GM12872 (cell line): ENCODE measurements around the gene FLT1.

Experiments
- CTCF ChIP-seq: IDR thresholded peaks from 3 replicates; pipeline ENCODE4 v1.5.1; 2011; ENCODE audit warnings: low read depth, mild to moderate bottlenecking, low read length, moderate library complexity; ENCODE audit not compliant: insufficient read depth

FLT1 gene

GRCh38 chr13:28485996-28486543 lies 8.9 kb downstream of the FLT1 start:
- no peak for TF ChIP-seq CTCF

- TF ChIP-seq CTCF = no peak
These were observed 9.4 kb downstream of the FLT1 start for GRCh38 chr13:28485551-28485950.

GRCh38 chr13:28485097-28485496 lies 9.8 kb downstream of the FLT1 start:
- TF ChIP-seq CTCF = no peak

- TF ChIP-seq CTCF = no peak
These were observed 11.5 kb downstream of the FLT1 start for GRCh38 chr13:28483313-28483931.

- TF ChIP-seq CTCF = no peak
These were observed 15.9 kb downstream of the FLT1 start for GRCh38 chr13:28479005-28479404.

GRCh38 chr13:28478127-28478526 lies 16.8 kb downstream of the FLT1 start:
- TF ChIP-seq CTCF = no peak

GRCh38 chr13:28477709-28477973 lies 17.3 kb downstream of the FLT1 start:
- no peak for TF ChIP-seq CTCF
